SK-N-SH treated with all-trans-retinoic acid at 6 μM for 48 hours (cell line): ENCODE results near the gene ISLR2.
"Not testable (repeated sequence)": the region's sequence is repeated elsewhere in the genome, so short reads cannot be mapped to it uniquely, and the experiment has no call there.

Source experiments
- ATAC-seq: fragments of 200-7000 bp; cut with Tn5 transposase; 3 replicates; pipeline ENCODE4 v1.9.1; 2020; ENCODE audit warnings: mild to moderate bottlenecking, moderate library complexity
- ARNTL ChIP-seq: fragments of 450-650 bp; formaldehyde crosslinking; IDR thresholded peaks from 2 replicates; pipeline ENCODE4 v1.5.0; 2020; ENCODE audit warnings: low read depth, mild to moderate bottlenecking, moderate library complexity, borderline replicate concordance
- BACH2 ChIP-seq: fragments of 250-450 bp; sonication (Bioruptor Pico); IDR thresholded peaks from 2 replicates; pipeline ENCODE4 v1.9.0; 2021; ENCODE audit warnings: mild to moderate bottlenecking, borderline replicate concordance
- CSDC2 ChIP-seq: fragments of 250-450 bp; sonication (Bioruptor Pico); IDR thresholded peaks from 2 replicates; pipeline ENCODE4 v1.5.0; 2020; ENCODE audit warnings: mild to moderate bottlenecking, moderate library complexity
- ESRRG ChIP-seq: fragments of 250-450 bp; sonication (Bioruptor Pico); IDR thresholded peaks from 2 replicates; pipeline ENCODE4 v1.6.1; 2021; ENCODE audit warnings: mild to moderate bottlenecking
- GLIS3 ChIP-seq: fragments of 250-450 bp; sonication (Bioruptor Pico); IDR thresholded peaks from 2 replicates; pipeline ENCODE4 v1.5.0; 2020; ENCODE audit warnings: mild to moderate bottlenecking, moderate library complexity
- ISL1 ChIP-seq: fragments of 250-450 bp; sonication (Bioruptor Pico); IDR thresholded peaks from 2 replicates; pipeline ENCODE4 v2.1.2; 2022; ENCODE audit warnings: mild to moderate bottlenecking, moderate library complexity
- PPARA ChIP-seq: fragments of 250-450 bp; sonication (Bioruptor Pico); IDR thresholded peaks from 2 replicates; pipeline ENCODE4 v1.5.0; 2020; ENCODE audit warnings: mild to moderate bottlenecking, borderline replicate concordance
- RARB ChIP-seq: fragments of 250-450 bp; sonication (Bioruptor Pico); IDR thresholded peaks from 2 replicates; pipeline ENCODE4 v1.8.0; 2021; ENCODE audit warnings: mild to moderate bottlenecking, moderate library complexity
- SNAI2 ChIP-seq: fragments of 250-450 bp; sonication (Bioruptor Pico); IDR thresholded peaks from 2 replicates; pipeline ENCODE4 v1.5.0; 2020; ENCODE audit warnings: mild to moderate bottlenecking, moderate library complexity
- TCF4 ChIP-seq: fragments of 250-450 bp; sonication (Bioruptor Pico); IDR thresholded peaks from 2 replicates; pipeline ENCODE4 v1.8.0; 2021; ENCODE audit warnings: mild to moderate bottlenecking, moderate library complexity, borderline replicate concordance
- TOX ChIP-seq: fragments of 250-450 bp; sonication (Bioruptor Pico); IDR thresholded peaks from 2 replicates; pipeline ENCODE4 v1.8.0; 2021; ENCODE audit warnings: mild to moderate bottlenecking, moderate library complexity, borderline replicate concordance
- ZC3H10 ChIP-seq: fragments of 250-450 bp; sonication (Bioruptor Pico); IDR thresholded peaks from 2 replicates; pipeline ENCODE4 v1.5.1; 2021; ENCODE audit warnings: mild to moderate bottlenecking, moderate library complexity
- ZFP3 ChIP-seq: fragments of 250-450 bp; sonication (Bioruptor Pico); IDR thresholded peaks from 2 replicates; pipeline ENCODE4 v1.5.0; 2020; ENCODE audit warnings: mild to moderate bottlenecking, moderate library complexity
- ZFP30 ChIP-seq: fragments of 450-650 bp; formaldehyde crosslinking; IDR thresholded peaks from 2 replicates; pipeline ENCODE4 v1.5.0; 2022; ENCODE audit warnings: mild to moderate bottlenecking, moderate library complexity
- ZNF565 ChIP-seq: fragments of 450-650 bp; formaldehyde crosslinking; conservative IDR thresholded peaks from 2 replicates; pipeline ENCODE4 v1.5.0; 2020; ENCODE audit warnings: low read depth, mild to moderate bottlenecking, moderate library complexity
- ZNF70 ChIP-seq: fragments of 450-650 bp; formaldehyde crosslinking; IDR thresholded peaks from 2 replicates; pipeline ENCODE4 v1.5.0; 2020; ENCODE audit warnings: mild to moderate bottlenecking, moderate library complexity
- ZNF8 ChIP-seq: fragments of 450-650 bp; formaldehyde crosslinking; IDR thresholded peaks from 2 replicates; pipeline ENCODE4 v1.5.0; 2020; ENCODE audit warnings: mild to moderate bottlenecking, moderate library complexity
- TF ChIP-seq, protein P1 (sequence below): fragments of 250-450 bp; sonication (Bioruptor Pico); IDR thresholded peaks from 2 replicates; pipeline ENCODE4 v1.8.0; 2020; ENCODE audit warnings: mild to moderate bottlenecking, moderate library complexity, borderline replicate concordance
- TF ChIP-seq, protein P2 (sequence below): fragments of 250-450 bp; sonication (Bioruptor Pico); IDR thresholded peaks from 2 replicates; pipeline ENCODE4 v1.5.1; 2021; ENCODE audit warnings: mild to moderate bottlenecking, moderate library complexity
- TF ChIP-seq, protein P3 (sequence below): fragments of 250-450 bp; sonication (Bioruptor Pico); IDR thresholded peaks from 2 replicates; pipeline ENCODE4 v1.5.1; 2020; ENCODE audit warnings: low read depth, mild to moderate bottlenecking, moderate library complexity
- TF ChIP-seq, protein P4 (sequence below): fragments of 250-450 bp; sonication (Bioruptor Pico); IDR thresholded peaks from 2 replicates; pipeline ENCODE4 v1.8.0; 2021; ENCODE audit warnings: low read depth, mild to moderate bottlenecking, moderate library complexity, borderline replicate concordance
- TF ChIP-seq, protein P5 (sequence below): fragments of 250-450 bp; sonication (Bioruptor Pico); IDR thresholded peaks from 2 replicates; pipeline ENCODE4 v1.5.0; 2020; ENCODE audit warnings: mild to moderate bottlenecking, moderate library complexity

The ISLR2 gene

DNA sequence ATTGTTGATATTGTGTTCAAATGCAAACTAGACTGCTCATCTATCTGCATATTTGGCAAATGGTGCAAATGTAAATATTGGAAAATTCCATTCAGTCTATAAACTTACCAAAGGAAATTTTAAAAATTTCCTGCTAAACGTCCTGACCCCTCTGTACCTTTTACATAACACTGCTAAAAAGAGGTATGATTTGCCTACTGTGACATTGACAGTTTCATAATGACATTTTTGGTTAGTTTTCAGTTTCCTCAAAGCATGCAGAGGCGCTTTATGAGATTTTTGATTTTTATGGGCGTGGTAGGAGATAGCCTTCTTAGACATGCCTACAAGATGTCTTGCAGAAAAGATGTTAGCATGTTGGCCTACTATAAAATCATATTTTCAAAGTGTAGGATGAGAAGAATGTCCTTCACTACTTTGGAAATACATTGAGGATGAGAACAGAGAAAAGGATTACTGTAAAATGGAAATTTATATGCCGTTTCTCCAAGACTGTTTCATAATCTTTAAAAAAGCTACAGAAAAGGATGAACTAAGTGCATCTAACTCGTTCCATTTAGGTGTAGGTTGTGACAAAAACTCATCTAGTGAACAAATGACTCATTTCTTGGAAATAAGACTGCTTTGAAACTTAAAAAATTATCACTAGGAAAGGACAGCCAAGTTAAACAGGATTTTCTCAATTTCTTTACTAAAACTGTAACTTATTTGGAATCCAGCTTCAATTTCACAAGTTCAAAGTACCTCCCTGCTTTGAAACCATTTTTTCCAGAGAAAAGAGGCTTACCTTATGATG lies 28.7 kb downstream of the ISLR2 start:
- no peak for ATAC-seq
- TF ChIP-seq ESRRG (CRISPR knock-in tag) (no peak), ARNTL (CRISPR knock-in tag) (no peak), ZFP3 (CRISPR knock-in tag) (no peak), ZNF565 (CRISPR knock-in tag) (no peak), ZNF8 (CRISPR knock-in tag) (no peak), BACH2 (no peak), PPARA (CRISPR knock-in tag) (no peak), SNAI2 (CRISPR knock-in tag) (no peak), CSDC2 (CRISPR knock-in tag) (no peak), RARB (CRISPR knock-in tag) (no peak), TCF4 (CRISPR knock-in tag) (no peak), ZC3H10 (CRISPR knock-in tag) (no peak), ZFP30 (CRISPR knock-in tag) (no peak), GLIS3 (CRISPR knock-in tag) (no peak), ISL1 (CRISPR knock-in tag) (no peak)
- TF ChIP-seq, protein P1, sequence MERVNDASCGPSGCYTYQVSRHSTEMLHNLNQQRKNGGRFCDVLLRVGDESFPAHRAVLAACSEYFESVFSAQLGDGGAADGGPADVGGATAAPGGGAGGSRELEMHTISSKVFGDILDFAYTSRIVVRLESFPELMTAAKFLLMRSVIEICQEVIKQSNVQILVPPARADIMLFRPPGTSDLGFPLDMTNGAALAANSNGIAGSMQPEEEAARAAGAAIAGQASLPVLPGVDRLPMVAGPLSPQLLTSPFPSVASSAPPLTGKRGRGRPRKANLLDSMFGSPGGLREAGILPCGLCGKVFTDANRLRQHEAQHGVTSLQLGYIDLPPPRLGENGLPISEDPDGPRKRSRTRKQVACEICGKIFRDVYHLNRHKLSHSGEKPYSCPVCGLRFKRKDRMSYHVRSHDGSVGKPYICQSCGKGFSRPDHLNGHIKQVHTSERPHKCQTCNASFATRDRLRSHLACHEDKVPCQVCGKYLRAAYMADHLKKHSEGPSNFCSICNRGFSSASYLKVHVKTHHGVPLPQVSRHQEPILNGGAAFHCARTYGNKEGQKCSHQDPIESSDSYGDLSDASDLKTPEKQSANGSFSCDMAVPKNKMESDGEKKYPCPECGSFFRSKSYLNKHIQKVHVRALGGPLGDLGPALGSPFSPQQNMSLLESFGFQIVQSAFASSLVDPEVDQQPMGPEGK (CRISPR knock-in tag) = no peak
- TF ChIP-seq, protein P2, sequence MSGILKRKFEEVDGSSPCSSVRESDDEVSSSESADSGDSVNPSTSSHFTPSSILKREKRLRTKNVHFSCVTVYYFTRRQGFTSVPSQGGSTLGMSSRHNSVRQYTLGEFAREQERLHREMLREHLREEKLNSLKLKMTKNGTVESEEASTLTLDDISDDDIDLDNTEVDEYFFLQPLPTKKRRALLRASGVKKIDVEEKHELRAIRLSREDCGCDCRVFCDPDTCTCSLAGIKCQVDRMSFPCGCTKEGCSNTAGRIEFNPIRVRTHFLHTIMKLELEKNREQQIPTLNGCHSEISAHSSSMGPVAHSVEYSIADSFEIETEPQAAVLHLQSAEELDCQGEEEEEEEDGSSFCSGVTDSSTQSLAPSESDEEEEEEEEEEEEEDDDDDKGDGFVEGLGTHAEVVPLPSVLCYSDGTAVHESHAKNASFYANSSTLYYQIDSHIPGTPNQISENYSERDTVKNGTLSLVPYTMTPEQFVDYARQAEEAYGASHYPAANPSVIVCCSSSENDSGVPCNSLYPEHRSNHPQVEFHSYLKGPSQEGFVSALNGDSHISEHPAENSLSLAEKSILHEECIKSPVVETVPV (CRISPR knock-in tag) = no peak

DNA sequence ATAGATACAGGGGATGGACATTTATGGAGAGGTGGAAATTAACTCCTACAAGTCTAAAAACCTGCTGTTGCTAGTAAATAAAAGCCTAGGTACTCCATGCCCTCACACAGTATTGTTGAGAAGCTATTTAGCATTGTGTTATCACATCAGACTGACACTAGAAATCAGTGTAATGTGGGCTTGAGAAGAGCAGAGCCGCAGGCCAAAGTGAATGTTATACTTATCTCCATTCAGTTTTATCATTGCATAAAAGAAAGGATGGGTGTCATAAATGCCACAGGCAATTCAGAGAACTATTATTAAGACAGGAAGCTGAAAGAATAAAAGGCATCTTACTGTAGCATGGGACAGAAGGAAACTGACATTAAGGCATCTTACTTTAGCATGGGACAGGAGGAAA lies 29.4 kb downstream of the ISLR2 start:
- no peak for ATAC-seq
- TF ChIP-seq GLIS3 (CRISPR knock-in tag) = no peak
- TF ChIP-seq TCF4 (CRISPR knock-in tag) = no peak
- no peak for TF ChIP-seq ZNF70 (CRISPR knock-in tag)
- TF ChIP-seq ZC3H10 (CRISPR knock-in tag) = no peak
- no peak for TF ChIP-seq CSDC2 (CRISPR knock-in tag)
- no peak for TF ChIP-seq RARB (CRISPR knock-in tag)
- no peak for TF ChIP-seq ZNF8 (CRISPR knock-in tag)
- TF ChIP-seq ZNF565 (CRISPR knock-in tag) = no peak

DNA sequence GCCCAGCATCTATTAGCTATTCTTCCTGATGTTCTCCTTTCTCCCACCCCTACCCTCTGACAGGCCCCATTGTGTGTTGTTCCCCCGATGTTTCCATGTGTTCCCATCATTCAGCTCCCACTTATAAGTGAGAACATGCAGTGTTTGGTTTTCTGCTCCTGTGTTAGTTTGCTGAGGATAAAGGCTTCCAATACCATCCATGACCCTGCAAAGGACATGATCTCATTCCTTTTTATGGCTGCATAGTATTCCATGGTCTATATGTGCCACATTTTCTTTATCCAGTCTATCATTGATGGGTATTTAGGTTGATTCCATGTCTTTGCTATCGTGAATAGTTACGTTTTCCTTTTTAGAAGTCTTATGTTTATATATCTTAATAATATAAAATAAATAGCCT lies 30.0 kb downstream of the ISLR2 start:
- ATAC-seq = not testable (repeated sequence)

- ATAC-seq = not testable (repeated sequence)
Measured at GRCh38 chr15:74162195-74162536, 31.8 kb downstream of the ISLR2 start.

DNA sequence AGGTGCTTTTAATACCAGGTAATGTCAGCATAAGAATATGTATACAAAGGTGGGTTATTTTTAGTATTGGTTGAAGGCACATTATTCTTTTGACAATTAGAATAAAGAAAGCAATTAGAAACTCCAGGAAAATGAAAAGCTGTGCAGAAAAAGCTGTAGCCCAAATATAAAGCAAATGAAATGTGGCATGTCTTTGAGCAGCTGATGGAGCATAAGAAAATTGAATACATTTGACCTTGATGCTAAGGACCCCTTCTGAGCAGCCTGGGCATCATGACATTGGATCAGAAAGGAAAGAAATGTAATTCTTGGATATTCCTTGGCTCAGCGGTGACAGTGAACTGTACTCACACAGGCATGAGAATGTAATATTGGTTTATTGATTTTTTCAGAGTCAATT lies 35.1 kb downstream of the ISLR2 start:
- no peak for ATAC-seq
- TF ChIP-seq ISL1 (CRISPR knock-in tag) (no peak), TOX (CRISPR knock-in tag) (no peak), CSDC2 (CRISPR knock-in tag) (no peak), ZNF70 (CRISPR knock-in tag) (no peak), PPARA (CRISPR knock-in tag) (no peak), ZNF8 (CRISPR knock-in tag) (no peak), TCF4 (CRISPR knock-in tag) (no peak), ZFP3 (CRISPR knock-in tag) (no peak)
- TF ChIP-seq, protein P3, sequence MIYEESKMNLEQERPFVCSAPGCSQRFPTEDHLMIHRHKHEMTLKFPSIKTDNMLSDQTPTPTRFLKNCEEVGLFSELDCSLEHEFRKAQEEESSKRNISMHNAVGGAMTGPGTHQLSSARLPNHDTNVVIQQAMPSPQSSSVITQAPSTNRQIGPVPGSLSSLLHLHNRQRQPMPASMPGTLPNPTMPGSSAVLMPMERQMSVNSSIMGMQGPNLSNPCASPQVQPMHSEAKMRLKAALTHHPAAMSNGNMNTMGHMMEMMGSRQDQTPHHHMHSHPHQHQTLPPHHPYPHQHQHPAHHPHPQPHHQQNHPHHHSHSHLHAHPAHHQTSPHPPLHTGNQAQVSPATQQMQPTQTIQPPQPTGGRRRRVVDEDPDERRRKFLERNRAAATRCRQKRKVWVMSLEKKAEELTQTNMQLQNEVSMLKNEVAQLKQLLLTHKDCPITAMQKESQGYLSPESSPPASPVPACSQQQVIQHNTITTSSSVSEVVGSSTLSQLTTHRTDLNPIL = no peak
- TF ChIP-seq, protein P4, sequence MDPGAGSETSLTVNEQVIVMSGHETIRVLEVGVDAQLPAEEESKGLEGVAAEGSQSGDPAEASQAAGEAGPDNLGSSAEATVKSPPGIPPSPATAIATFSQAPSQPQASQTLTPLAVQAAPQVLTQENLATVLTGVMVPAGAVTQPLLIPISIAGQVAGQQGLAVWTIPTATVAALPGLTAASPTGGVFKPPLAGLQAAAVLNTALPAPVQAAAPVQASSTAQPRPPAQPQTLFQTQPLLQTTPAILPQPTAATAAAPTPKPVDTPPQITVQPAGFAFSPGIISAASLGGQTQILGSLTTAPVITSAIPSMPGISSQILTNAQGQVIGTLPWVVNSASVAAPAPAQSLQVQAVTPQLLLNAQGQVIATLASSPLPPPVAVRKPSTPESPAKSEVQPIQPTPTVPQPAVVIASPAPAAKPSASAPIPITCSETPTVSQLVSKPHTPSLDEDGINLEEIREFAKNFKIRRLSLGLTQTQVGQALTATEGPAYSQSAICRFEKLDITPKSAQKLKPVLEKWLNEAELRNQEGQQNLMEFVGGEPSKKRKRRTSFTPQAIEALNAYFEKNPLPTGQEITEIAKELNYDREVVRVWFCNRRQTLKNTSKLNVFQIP (CRISPR knock-in tag) = no peak
- TF ChIP-seq, protein P1 (CRISPR knock-in tag) = no peak
- TF ChIP-seq, protein P5, sequence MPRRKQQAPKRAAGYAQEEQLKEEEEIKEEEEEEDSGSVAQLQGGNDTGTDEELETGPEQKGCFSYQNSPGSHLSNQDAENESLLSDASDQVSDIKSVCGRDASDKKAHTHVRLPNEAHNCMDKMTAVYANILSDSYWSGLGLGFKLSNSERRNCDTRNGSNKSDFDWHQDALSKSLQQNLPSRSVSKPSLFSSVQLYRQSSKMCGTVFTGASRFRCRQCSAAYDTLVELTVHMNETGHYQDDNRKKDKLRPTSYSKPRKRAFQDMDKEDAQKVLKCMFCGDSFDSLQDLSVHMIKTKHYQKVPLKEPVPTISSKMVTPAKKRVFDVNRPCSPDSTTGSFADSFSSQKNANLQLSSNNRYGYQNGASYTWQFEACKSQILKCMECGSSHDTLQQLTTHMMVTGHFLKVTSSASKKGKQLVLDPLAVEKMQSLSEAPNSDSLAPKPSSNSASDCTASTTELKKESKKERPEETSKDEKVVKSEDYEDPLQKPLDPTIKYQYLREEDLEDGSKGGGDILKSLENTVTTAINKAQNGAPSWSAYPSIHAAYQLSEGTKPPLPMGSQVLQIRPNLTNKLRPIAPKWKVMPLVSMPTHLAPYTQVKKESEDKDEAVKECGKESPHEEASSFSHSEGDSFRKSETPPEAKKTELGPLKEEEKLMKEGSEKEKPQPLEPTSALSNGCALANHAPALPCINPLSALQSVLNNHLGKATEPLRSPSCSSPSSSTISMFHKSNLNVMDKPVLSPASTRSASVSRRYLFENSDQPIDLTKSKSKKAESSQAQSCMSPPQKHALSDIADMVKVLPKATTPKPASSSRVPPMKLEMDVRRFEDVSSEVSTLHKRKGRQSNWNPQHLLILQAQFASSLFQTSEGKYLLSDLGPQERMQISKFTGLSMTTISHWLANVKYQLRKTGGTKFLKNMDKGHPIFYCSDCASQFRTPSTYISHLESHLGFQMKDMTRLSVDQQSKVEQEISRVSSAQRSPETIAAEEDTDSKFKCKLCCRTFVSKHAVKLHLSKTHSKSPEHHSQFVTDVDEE (CRISPR knock-in tag) = no peak
